Anterior cingulate cortex (tissue), 58 donors: Measurements from ENCODE around the gene XIRP2.
A peak's percentile ranks its signal among the peaks of the same experiment; 100 is the strongest.
"Not testable (repeated sequence)": the region's sequence is repeated elsewhere in the genome, so short reads cannot be mapped to it uniquely, and the experiment has no call there.

Source experiments
- DNase-seq, 58 donors: peaks; one replicate each; lab custom pipeline; 2025; lab: John Stamatoyannopoulos, UW

XIRP2 gene

GRCh38 chr2:167187978-167188967 lies 300.0 kb downstream of the XIRP2 start:
- no peak for DNase-seq

- DNase-seq, result no peak
These were observed 301.8 kb downstream of the XIRP2 start for GRCh38 chr2:167190053-167190452.

GRCh38 chr2:167191588-167191987 lies 303.3 kb downstream of the XIRP2 start:
- no peak for DNase-seq

GRCh38 chr2:167192833-167193232 lies 304.6 kb downstream of the XIRP2 start:
- DNase-seq, result no peak

- DNase-seq, result no peak
These were observed 308.4 kb downstream of the XIRP2 start for GRCh38 chr2:167196461-167197252.

- no peak for DNase-seq
These were observed 309.7 kb downstream of the XIRP2 start for GRCh38 chr2:167198009-167198408.

- no peak for DNase-seq
These were observed 310.3 kb downstream of the XIRP2 start for GRCh38 chr2:167198576-167198975.

GRCh38 chr2:167200019-167200418 lies 311.7 kb downstream of the XIRP2 start:
- no peak for DNase-seq

- DNase-seq, result no peak
These were observed 321.5 kb downstream of the XIRP2 start for GRCh38 chr2:167209784-167210183.

GRCh38 chr2:167212014-167212648 lies 323.9 kb downstream of the XIRP2 start:
- peak in 4 of 58 donors; percentile 0 to 4 (median 2) for DNase-seq

- DNase-seq, result no peak
These were observed 327.3 kb downstream of the XIRP2 start for GRCh38 chr2:167215595-167215994.

- no peak for DNase-seq
These were observed 349.2 kb downstream of the XIRP2 start for GRCh38 chr2:167237478-167237877.

- no peak for DNase-seq
These were observed 352.4 kb downstream of the XIRP2 start for GRCh38 chr2:167240671-167241070.

GRCh38 chr2:167249197-167249596 lies 360.9 kb downstream of the XIRP2 start:
- no peak for DNase-seq

- DNase-seq, result no peak
These were observed 364.7 kb downstream of the XIRP2 start for GRCh38 chr2:167253025-167253424.

GRCh38 chr2:167254721-167255120 lies 366.4 kb downstream of the XIRP2 start:
- DNase-seq, result no peak

- no peak for DNase-seq
These were observed 370.4 kb downstream of the XIRP2 start for GRCh38 chr2:167258712-167259111.

GRCh38 chr2:167264380-167264779 lies 376.1 kb downstream of the XIRP2 start:
- peak in 30 of 58 donors; percentile 0 to 38 (median 6) for DNase-seq

GRCh38 chr2:167265004-167265403 lies 376.7 kb downstream of the XIRP2 start:
- DNase-seq, result no peak

- no peak for DNase-seq
These were observed 377.4 kb downstream of the XIRP2 start for GRCh38 chr2:167265722-167266121.

- DNase-seq, result not testable (repeated sequence)
These were observed 380.0 kb downstream of the XIRP2 start for GRCh38 chr2:167268245-167268644.
